ENCODE measurements around the gene METRN. TPM values are rescaled to one million over a fixed set of nuclear protein-coding genes. Genes with fewer than 3 reads are reported as not detected.

The METRN gene
- total RNA-seq, 2 donors from 2014 or later: 52.0 to 78.2 TPM

DNA sequence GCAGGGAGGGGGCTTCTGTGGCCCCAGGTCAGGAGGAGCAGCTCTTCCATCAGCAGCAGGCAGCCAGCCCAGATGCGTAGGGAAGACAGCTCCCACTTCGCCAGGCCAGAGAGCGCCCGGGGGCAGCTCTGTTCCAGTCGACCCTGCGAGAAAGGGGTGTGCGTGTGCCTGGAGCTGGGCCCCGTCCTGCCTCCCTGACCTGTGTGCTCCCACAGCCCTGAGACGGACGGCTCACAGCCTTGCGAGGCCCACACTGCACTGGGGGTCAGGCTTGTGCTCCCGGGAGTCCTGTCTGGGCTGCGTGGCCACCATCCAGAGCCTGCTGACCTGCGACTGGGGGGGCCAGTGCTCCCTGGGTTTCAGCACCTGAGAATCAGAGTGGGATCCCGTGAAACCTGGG, 45.1 kb downstream of the METRN start:
- Histone ChIP-seq H3K4me3 (no peak overlapping the region), H3K4me1 (replicated peaks) (no peaks in the 10 kb centered on the region), H3K27me3 (replicated peaks; ENCODE audit: insufficient read depth) (no peaks in the 10 kb centered on the region), H3K36me3 (no peaks in the 10 kb centered on the region), H3K27ac (no peak overlapping the region), H3K9me3 (no peaks in the 10 kb centered on the region)
- WGBS: 68% methylated on average over 15 of the region's 15 CpGs
- intact Hi-C loops (cut with DNase I): no loop called here
- TF ChIP-seq POLR2AphosphoS5 (IDR thresholded peaks at IDR 0.05) (no peak), POLR2A (IDR thresholded peaks at IDR 0.05) (no peak)
- TF ChIP-seq, protein P1, sequence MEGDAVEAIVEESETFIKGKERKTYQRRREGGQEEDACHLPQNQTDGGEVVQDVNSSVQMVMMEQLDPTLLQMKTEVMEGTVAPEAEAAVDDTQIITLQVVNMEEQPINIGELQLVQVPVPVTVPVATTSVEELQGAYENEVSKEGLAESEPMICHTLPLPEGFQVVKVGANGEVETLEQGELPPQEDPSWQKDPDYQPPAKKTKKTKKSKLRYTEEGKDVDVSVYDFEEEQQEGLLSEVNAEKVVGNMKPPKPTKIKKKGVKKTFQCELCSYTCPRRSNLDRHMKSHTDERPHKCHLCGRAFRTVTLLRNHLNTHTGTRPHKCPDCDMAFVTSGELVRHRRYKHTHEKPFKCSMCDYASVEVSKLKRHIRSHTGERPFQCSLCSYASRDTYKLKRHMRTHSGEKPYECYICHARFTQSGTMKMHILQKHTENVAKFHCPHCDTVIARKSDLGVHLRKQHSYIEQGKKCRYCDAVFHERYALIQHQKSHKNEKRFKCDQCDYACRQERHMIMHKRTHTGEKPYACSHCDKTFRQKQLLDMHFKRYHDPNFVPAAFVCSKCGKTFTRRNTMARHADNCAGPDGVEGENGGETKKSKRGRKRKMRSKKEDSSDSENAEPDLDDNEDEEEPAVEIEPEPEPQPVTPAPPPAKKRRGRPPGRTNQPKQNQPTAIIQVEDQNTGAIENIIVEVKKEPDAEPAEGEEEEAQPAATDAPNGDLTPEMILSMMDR (IDR thresholded peaks at IDR 0.05): no peak
- DNase-seq (ENCODE audit: low spot score): no peak

DNA sequence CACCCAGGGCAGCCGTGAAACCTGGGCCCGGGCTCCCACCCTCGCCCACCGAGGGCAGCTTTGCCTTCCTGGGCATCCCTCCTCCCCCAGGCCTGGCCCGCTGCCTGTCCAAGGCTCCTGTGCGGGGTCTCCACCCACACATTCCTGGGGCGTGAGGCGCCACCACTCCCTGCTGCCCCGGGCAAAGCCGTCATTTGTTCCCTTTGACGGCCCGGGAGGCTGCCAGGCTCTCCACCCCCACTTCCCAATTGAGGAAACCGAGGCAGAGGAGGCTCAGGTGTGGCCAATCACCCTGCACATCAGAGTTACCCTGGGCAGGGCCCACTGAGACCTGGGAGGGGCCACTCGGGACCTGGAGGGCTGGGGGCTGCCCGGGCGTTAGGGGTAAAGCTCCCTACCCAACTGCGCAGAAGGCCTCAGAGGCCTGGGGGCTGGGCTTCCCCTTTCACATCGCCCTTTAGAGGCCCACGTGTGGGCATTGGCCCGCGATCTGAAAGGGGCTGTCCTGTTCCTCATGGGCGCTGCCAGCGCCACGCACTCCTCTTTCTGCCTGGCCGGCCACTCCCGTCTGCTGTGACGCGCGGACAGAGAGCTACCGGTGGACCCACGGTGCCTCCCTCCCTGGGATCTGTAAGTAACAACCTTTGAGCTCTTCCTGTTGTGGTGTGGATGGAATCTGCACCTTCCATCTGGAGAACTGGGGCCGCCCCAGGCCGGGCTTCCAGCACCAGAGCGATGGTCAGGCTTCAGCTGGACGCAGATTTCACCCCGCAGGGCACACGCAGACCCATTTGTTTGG, 45.8 kb downstream of the METRN start, which contains the start of gene MSLN:
Gene MSLN, plus strand, starts transcription at position 190 of the 799 bp plus-strand sequence. CDS start 1,947 bp downstream, outside the sequence.
- TF ChIP-seq POLR2A (IDR thresholded peaks at IDR 0.05): no peak
- TF ChIP-seq, protein P1 (IDR thresholded peaks at IDR 0.05): no peak
- TF ChIP-seq POLR2AphosphoS5 (IDR thresholded peaks at IDR 0.05): no peak
- intact Hi-C loops (cut with DNase I): no loop called here
- DNase-seq (ENCODE audit: low spot score): no peak
- Histone ChIP-seq H3K27ac (no peak within 1 kb of the TSS), H3K36me3 (no peaks in the 10 kb centered on the region), H3K9me3 (no peaks in the 10 kb centered on the region), H3K4me1 (replicated peaks) (no peaks in the 10 kb centered on the region), H3K4me3 (no peak within 1 kb of the TSS), H3K27me3 (replicated peaks; ENCODE audit: insufficient read depth) (no peaks in the 10 kb centered on the region)
- 74% methylated on average over 37 of the region's 37 CpGs for WGBS

GRCh38 chr16:761625-762513, 47.0 kb downstream of the METRN start:
- Histone ChIP-seq H3K36me3 (no peaks in the 10 kb centered on the region), H3K27me3 (replicated peaks; ENCODE audit: insufficient read depth) (no peaks in the 10 kb centered on the region), H3K4me1 (replicated peaks) (no peaks in the 10 kb centered on the region), H3K27ac (no peak overlapping the region), H3K9me3 (no peaks in the 10 kb centered on the region), H3K4me3 (no peak overlapping the region)
- WGBS: 80% methylated on average over 21 of the region's 22 CpGs
- DNase-seq (ENCODE audit: low spot score): no peak
- TF ChIP-seq POLR2A (IDR thresholded peaks at IDR 0.05) (no peak), POLR2AphosphoS5 (IDR thresholded peaks at IDR 0.05) (no peak)
- TF ChIP-seq, protein P1 (IDR thresholded peaks at IDR 0.05): no peak
- intact Hi-C loops (cut with DNase I): no loop called here

- Histone ChIP-seq H3K4me1 (replicated peaks) (no peaks in the 10 kb centered on the region), H3K27ac (no peak overlapping the region), H3K9me3 (no peaks in the 10 kb centered on the region), H3K36me3 (no peaks in the 10 kb centered on the region), H3K4me3 (no peak overlapping the region), H3K27me3 (replicated peaks; ENCODE audit: insufficient read depth) (no peaks in the 10 kb centered on the region)
- no peak for DNase-seq (ENCODE audit: low spot score)
- 79% methylated on average over 16 of the region's 17 CpGs for WGBS
- TF ChIP-seq POLR2A (IDR thresholded peaks at IDR 0.05): no peak
- TF ChIP-seq, protein P1 (IDR thresholded peaks at IDR 0.05): no peak
- intact Hi-C loops (cut with DNase I): no loop called here
Observed at GRCh38 chr16:762595-763268, 47.8 kb downstream of the METRN start.

Measured in prostate gland (tissue), 2 donors.